ENCODE results near the gene STOM.

GRCh38 chr9:121298016-121298538 is 72.0 kb downstream of the STOM start:
- TF ChIP-seq CTCF (IDR thresholded peaks at IDR 0.05), result no peak
- no peak for TF ChIP-seq POLR2A (IDR thresholded peaks at IDR 0.05)

Data from esophagus squamous epithelium (tissue), 4 donors.